H9 (cell line): ENCODE data around the gene TMC3. TPM values are rescaled to one million over a fixed set of nuclear protein-coding genes. Genes with fewer than 3 reads are reported as not detected.
A peak's percentile ranks its signal among the peaks of the same experiment; 100 is the strongest.

ENCODE experiments used
- DNase-seq: peaks from one replicate; pipeline ENCODE4 v3.0.0-alpha.2; 2017
- H2AFZ ChIP-seq: one replicate; pipeline ENCODE4 v1.6.1; 2013; ENCODE audit warnings: mild to moderate bottlenecking, low read length, control low read depth, moderate library complexity
- H2AK5ac ChIP-seq: 2 replicates; pipeline ENCODE4 v1.6.1; 2013; ENCODE audit warnings: low read length, control low read depth, mixed read lengths; ENCODE audit not compliant: insufficient read length
- H2BK120ac ChIP-seq: one replicate; pipeline ENCODE4 v1.6.1; 2013; ENCODE audit warnings: low read depth, mild to moderate bottlenecking, low read length, control low read depth, inconsistent platforms; ENCODE audit not compliant: poor library complexity, severe bottlenecking
- H2BK12ac ChIP-seq: 2 replicates; pipeline ENCODE4 v1.6.1; 2013; ENCODE audit warnings: low read length, control low read depth, mixed read lengths, low read depth; ENCODE audit not compliant: insufficient read length
- H2BK15ac ChIP-seq: 2 replicates; pipeline ENCODE4 v1.6.1; 2013; ENCODE audit warnings: low read depth, low read length, control low read depth
- H2BK20ac ChIP-seq: one replicate; pipeline ENCODE4 v1.6.1; 2013; ENCODE audit warnings: low read depth, mild to moderate bottlenecking, low read length, control low read depth, inconsistent platforms; ENCODE audit not compliant: poor library complexity, severe bottlenecking
- H2BK5ac ChIP-seq: 2 replicates; pipeline ENCODE4 v1.6.1; 2013; ENCODE audit warnings: low read length, control low read depth, mixed read lengths; ENCODE audit not compliant: insufficient read length
- H3K14ac ChIP-seq: 2 replicates; pipeline ENCODE4 v1.6.1; 2013; ENCODE audit warnings: low read length, control low read depth; ENCODE audit not compliant: insufficient read depth
- H3K18ac ChIP-seq: 2 replicates; pipeline ENCODE4 v1.6.1; 2013; ENCODE audit warnings: low read depth, mild to moderate bottlenecking, mixed read lengths, low read length, control low read depth; ENCODE audit not compliant: insufficient read length
- H3K23ac ChIP-seq: 2 replicates; pipeline ENCODE4 v1.6.1; 2013; ENCODE audit warnings: low read length, control low read depth, mixed read lengths, low read depth; ENCODE audit not compliant: insufficient read length
- H3K23me2 ChIP-seq: 2 replicates; pipeline ENCODE4 v1.6.1; 2013; ENCODE audit warnings: low read depth, mild to moderate bottlenecking, mixed read lengths, low read length, control low read depth; ENCODE audit not compliant: insufficient read length, poor library complexity, severe bottlenecking
- H3K27ac ChIP-seq: 2 replicates; pipeline ENCODE4 v1.5.1; 2013; ENCODE audit warnings: low read length, control low read depth, mixed read lengths, low read depth; ENCODE audit not compliant: insufficient read length
- H3K27me3 ChIP-seq: 2 replicates; pipeline ENCODE4 v1.6.1; 2013; ENCODE audit warnings: low read length, control low read depth, inconsistent platforms; ENCODE audit not compliant: insufficient read depth
- H3K4ac ChIP-seq: 2 replicates; pipeline ENCODE4 v1.6.1; 2013; ENCODE audit warnings: low read depth, mild to moderate bottlenecking, control low read depth, inconsistent platforms, low read length, moderate library complexity
- H3K4me1 ChIP-seq: 2 replicates; pipeline ENCODE4 v1.6.1; 2013; ENCODE audit warnings: low read length, control low read depth, inconsistent platforms; ENCODE audit not compliant: insufficient read depth
- H3K4me2 ChIP-seq: 2 replicates; pipeline ENCODE4 v1.6.1; 2013; ENCODE audit warnings: low read length, control low read depth, mixed read lengths; ENCODE audit not compliant: insufficient read length, insufficient read depth
- H3K56ac ChIP-seq: 2 replicates; pipeline ENCODE4 v1.6.1; 2013; ENCODE audit warnings: low read depth, mild to moderate bottlenecking, mixed read lengths, low read length, control low read depth; ENCODE audit not compliant: insufficient read length
- H3K79me1 ChIP-seq: 2 replicates; pipeline ENCODE4 v1.6.1; 2013; ENCODE audit warnings: low read depth, mild to moderate bottlenecking, moderate library complexity, low read length, control low read depth, inconsistent platforms; ENCODE audit not compliant: insufficient read depth, poor library complexity, severe bottlenecking
- H3K79me2 ChIP-seq: 2 replicates; pipeline ENCODE4 v1.6.1; 2013; ENCODE audit warnings: low read length, control low read depth, inconsistent platforms; ENCODE audit not compliant: insufficient read depth
- H3K9ac ChIP-seq: 2 replicates; pipeline ENCODE4 v1.6.1; 2013; ENCODE audit warnings: low read length, control low read depth, mixed read lengths; ENCODE audit not compliant: insufficient read length; ENCODE audit errors: extremely low read depth
- H3K9me3 ChIP-seq: one replicate; pipeline ENCODE4 v1.6.1; 2013; ENCODE audit warnings: low read depth, low read length, inconsistent platforms; ENCODE audit not compliant: control insufficient read depth
- H3T11ph ChIP-seq: one replicate; pipeline ENCODE4 v1.6.1; 2013; ENCODE audit warnings: mild to moderate bottlenecking, low read length, control low read depth, inconsistent platforms
- H4K20me1 ChIP-seq: one replicate; pipeline ENCODE4 v1.6.1; 2013; ENCODE audit not compliant: control insufficient read depth, insufficient read length, insufficient read depth
- H4K5ac ChIP-seq: 2 replicates; pipeline ENCODE4 v1.6.1; 2013; ENCODE audit warnings: low read depth, mild to moderate bottlenecking, mixed read lengths, low read length, control low read depth; ENCODE audit not compliant: insufficient read length
- H4K8ac ChIP-seq: replicated peaks from 2 replicates; pipeline ENCODE4 v1.6.1; 2013; ENCODE audit warnings: low read length, control low read depth, mixed read lengths, low read depth; ENCODE audit not compliant: insufficient read length
- H4K91ac ChIP-seq: 2 replicates; pipeline ENCODE4 v1.6.1; 2013; ENCODE audit warnings: low read depth, mild to moderate bottlenecking, moderate library complexity, mixed read lengths, low read length, control low read depth; ENCODE audit not compliant: insufficient read length
- H3K27ac Mint-ChIP-seq, 3 experiments: 2 replicates in 2 of 3; 3 replicates in 1 of 3; pipeline ENCODE4 v1.8.0; 2020 to 2021; ENCODE audit warnings: mixed read lengths in 3 of 3, mild to moderate bottlenecking in 1 of 3, moderate library complexity in 1 of 3
- H3K27me3 Mint-ChIP-seq: 2 replicates; pipeline ENCODE4 v1.8.0; 2021; ENCODE audit warnings: low read depth, mild to moderate bottlenecking, moderate library complexity, mixed read lengths
- H3K36me3 Mint-ChIP-seq, 3 experiments: 2 replicates in 2 of 3; 3 replicates in 1 of 3; pipeline ENCODE4 v1.8.0; 2020 to 2021; ENCODE audit warnings: low read depth in 3 of 3, mixed read lengths in 3 of 3; ENCODE audit not compliant: insufficient read depth in 1 of 3
- H3K4me1 Mint-ChIP-seq, 2 experiments: 2 replicates each; pipeline ENCODE4 v1.8.0; 2020; ENCODE audit warnings: mixed read lengths in 2 of 2
- H3K4me3 Mint-ChIP-seq, 2 experiments: 2 replicates in 1 of 2; 3 replicates in 1 of 2; pipeline ENCODE4 v1.8.0; 2020 to 2021; ENCODE audit warnings: mild to moderate bottlenecking in 2 of 2, mixed read lengths in 2 of 2, moderate library complexity in 1 of 2
- H3K9me3 Mint-ChIP-seq, 2 experiments: 2 replicates in 1 of 2; 3 replicates in 1 of 2; pipeline ENCODE4 v1.8.0; 2020; ENCODE audit warnings: mild to moderate bottlenecking in 2 of 2, mixed read lengths in 2 of 2, moderate library complexity in 1 of 2
- WGBS: extraction: QIAGEN DNeasy Blood & Tissue Kit; methylation state at CpG from one replicate; pipeline ENCODE4 v1.1.7; 2013; ENCODE audit warnings: missing lambda C conversion rate, low lambda C conversion rate, mixed read lengths; ENCODE audit not compliant: insufficient read length; ENCODE audit errors: extremely low coverage; 5-methylcytosine and 5-hydroxymethylcytosine counted together
- total RNA-seq: library from RNA; stranded (reverse); gene quantifications from 2 replicates; pipeline ENCODE4 v1.2.1, GENCODE V29; 2021
- TF ChIP-seq, protein P1 (sequence below): fragments of 200-600 bp; sonication (generic); conservative IDR thresholded peaks from 3 replicates; pipeline ENCODE4 v1.8.0; 2021; ENCODE audit warnings: antibody characterized with exemption, mild to moderate bottlenecking

The TMC3 gene
- total RNA-seq, 1 experiment from 2014 or later, result not detected

DNA sequence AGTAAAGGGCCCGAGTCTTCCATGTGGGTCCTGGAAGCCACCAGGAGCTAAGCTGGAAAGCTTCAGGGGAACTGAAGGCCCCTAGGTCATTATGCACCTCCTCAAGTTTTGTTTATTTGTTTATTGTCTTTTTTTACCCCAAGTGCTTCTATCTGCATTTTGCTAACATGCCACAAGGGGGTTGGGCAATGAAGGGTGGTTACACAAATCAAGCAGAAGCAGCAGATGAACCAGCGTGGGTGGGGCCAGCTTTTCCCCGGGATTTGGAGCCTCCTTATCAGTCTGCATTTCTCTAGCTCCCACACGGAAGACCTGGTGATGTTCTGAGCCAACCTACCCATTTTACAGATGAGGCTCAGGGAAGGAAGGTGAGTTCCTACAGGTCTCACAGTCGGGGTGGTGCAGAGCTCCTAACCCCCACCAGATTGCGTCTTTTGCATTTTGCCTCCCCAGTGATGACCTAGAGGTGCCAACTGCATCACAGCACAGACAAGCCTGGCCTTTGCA lies 16.8 kb downstream of the TMC3 start:
- no peaks in the 10 kb centered on the region for H3K27me3 Mint-ChIP-seq
- Histone ChIP-seq H3K4ac (no peak overlapping the region), H3K4me2 (no peak overlapping the region), H2BK120ac (no peak overlapping the region), H3K18ac (no peak overlapping the region), H2BK15ac (no peak overlapping the region), H3K56ac (no peak overlapping the region), H4K5ac (no peak overlapping the region), H4K8ac (no peak overlapping the region), H2BK20ac (no peak overlapping the region), H3K27me3 (no peaks in the 10 kb centered on the region), H2BK12ac (no peak overlapping the region), H2BK5ac (no peak overlapping the region), H3K23me2 (no peaks in the 10 kb centered on the region), H2AK5ac (no peak overlapping the region), H4K91ac (no peak overlapping the region), H3K79me2 (no peaks in the 10 kb centered on the region), H3K23ac (no peak overlapping the region), H4K20me1 (no peaks in the 10 kb centered on the region), H2AFZ (no peak overlapping the region), H3K9me3 (no peaks in the 10 kb centered on the region), H3K14ac (no peak overlapping the region), H3K4me1 (no peaks in the 10 kb centered on the region), H3T11ph (no peak overlapping the region), H3K79me1 (no peaks in the 10 kb centered on the region), H3K27ac (no peak overlapping the region), H3K9ac (no peak overlapping the region)
- no peaks in the 10 kb centered on the region; a peak in 1 of 7 replicates for H3K36me3 Mint-ChIP-seq
- H3K4me1 Mint-ChIP-seq, result peaks cover 2 to 13% of the 10 kb centered on the region in 2 experiments; a peak in 2 of 4 replicates
- peak overlapping the region in 1 of 3 experiments; percentile 2; a peak in 1 of 7 replicates for H3K27ac Mint-ChIP-seq
- no peak for DNase-seq
- H3K4me3 Mint-ChIP-seq, result no peak overlapping the region
- TF ChIP-seq, protein P1, sequence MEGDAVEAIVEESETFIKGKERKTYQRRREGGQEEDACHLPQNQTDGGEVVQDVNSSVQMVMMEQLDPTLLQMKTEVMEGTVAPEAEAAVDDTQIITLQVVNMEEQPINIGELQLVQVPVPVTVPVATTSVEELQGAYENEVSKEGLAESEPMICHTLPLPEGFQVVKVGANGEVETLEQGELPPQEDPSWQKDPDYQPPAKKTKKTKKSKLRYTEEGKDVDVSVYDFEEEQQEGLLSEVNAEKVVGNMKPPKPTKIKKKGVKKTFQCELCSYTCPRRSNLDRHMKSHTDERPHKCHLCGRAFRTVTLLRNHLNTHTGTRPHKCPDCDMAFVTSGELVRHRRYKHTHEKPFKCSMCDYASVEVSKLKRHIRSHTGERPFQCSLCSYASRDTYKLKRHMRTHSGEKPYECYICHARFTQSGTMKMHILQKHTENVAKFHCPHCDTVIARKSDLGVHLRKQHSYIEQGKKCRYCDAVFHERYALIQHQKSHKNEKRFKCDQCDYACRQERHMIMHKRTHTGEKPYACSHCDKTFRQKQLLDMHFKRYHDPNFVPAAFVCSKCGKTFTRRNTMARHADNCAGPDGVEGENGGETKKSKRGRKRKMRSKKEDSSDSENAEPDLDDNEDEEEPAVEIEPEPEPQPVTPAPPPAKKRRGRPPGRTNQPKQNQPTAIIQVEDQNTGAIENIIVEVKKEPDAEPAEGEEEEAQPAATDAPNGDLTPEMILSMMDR, result peak; percentile 38; the same call in 2 of the 3 replicates
- no peaks in the 10 kb centered on the region for H3K9me3 Mint-ChIP-seq
- no CpG with 5 or more reads among the region's 6 CpGs for WGBS
